IPS-20b (cell line): ENCODE data around the gene PAM.

Experiments
- H3K27ac ChIP-seq: one replicate; pipeline ENCODE4 v1.5.1; 2013; ENCODE audit warnings: low read length
- H3K27me3 ChIP-seq: 2 replicates; pipeline ENCODE4 v1.6.1; 2013; ENCODE audit warnings: mild to moderate bottlenecking, low read length, inconsistent platforms; ENCODE audit not compliant: insufficient read depth
- H3K36me3 ChIP-seq: 2 replicates; pipeline ENCODE4 v1.6.1; 2013; ENCODE audit warnings: low read depth, mild to moderate bottlenecking, inconsistent platforms, low read length, moderate library complexity; ENCODE audit not compliant: insufficient read depth
- H3K4me1 ChIP-seq: 2 replicates; pipeline ENCODE4 v1.6.1; 2013; ENCODE audit warnings: mild to moderate bottlenecking, control low read depth, inconsistent platforms, low read length, moderate library complexity; ENCODE audit not compliant: insufficient read depth
- H3K4me3 ChIP-seq: 2 replicates; pipeline ENCODE4 v1.5.1; 2013; ENCODE audit warnings: mild to moderate bottlenecking, low read length, inconsistent platforms
- H3K9ac ChIP-seq: 2 replicates; pipeline ENCODE4 v1.6.1; 2013; ENCODE audit warnings: low read depth, mild to moderate bottlenecking, inconsistent platforms, low read length, moderate library complexity
- H3K9me3 ChIP-seq: 2 replicates; pipeline ENCODE4 v1.6.1; 2013; ENCODE audit warnings: mild to moderate bottlenecking, low read depth, low read length, inconsistent platforms; ENCODE audit not compliant: insufficient read depth

PAM gene

DNA sequence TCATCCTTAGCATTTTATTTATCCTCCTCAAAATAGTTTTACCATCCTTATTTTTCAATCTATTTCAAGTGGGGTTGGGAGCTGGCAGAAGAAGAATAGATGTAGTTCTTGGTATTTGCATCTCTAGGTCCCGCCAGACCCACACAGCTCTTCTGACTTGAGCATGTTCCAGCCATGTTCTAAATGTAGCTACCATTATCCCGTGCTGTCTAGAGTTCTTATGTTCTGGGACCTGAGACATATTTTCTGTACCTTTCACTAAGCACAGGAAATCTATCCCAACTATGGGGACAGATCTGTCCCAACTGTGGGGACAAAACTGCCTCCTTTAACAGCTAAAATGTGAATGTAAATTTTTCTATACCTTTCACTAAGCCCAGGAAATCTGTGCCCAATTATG lies 32.0 kb downstream of the PAM start:
- Histone ChIP-seq H3K27ac (no peak overlapping the region), H3K4me3 (no peak overlapping the region), H3K4me1 (no peaks in the 10 kb centered on the region; the same call in 1 of the 2 replicates), H3K9ac (no peak overlapping the region), H3K36me3 (no peaks in the 10 kb centered on the region), H3K9me3 (no peaks in the 10 kb centered on the region), H3K27me3 (no peaks in the 10 kb centered on the region)

- Histone ChIP-seq H3K4me1 (no peaks in the 10 kb centered on the region; the same call in 1 of the 2 replicates), H3K27ac (no peak overlapping the region), H3K27me3 (no peaks in the 10 kb centered on the region), H3K4me3 (no peak overlapping the region), H3K36me3 (no peaks in the 10 kb centered on the region), H3K9ac (no peak overlapping the region), H3K9me3 (no peaks in the 10 kb centered on the region)
These were observed 33.7 kb downstream of the PAM start for GRCh38 chr5:102788788-102789187.

- H3K9ac ChIP-seq, result no peak overlapping the region
These were observed 34.4 kb downstream of the PAM start for GRCh38 chr5:102789469-102789868.

GRCh38 chr5:102790748-102791147 lies 35.6 kb downstream of the PAM start:
- peaks cover 16% of the 10 kb centered on the region for H3K4me1 ChIP-seq
- H3K4me3 ChIP-seq, result no peak overlapping the region
- no peak overlapping the region for H3K27ac ChIP-seq
- no peaks in the 10 kb centered on the region for H3K9me3 ChIP-seq
- no peaks in the 10 kb centered on the region for H3K36me3 ChIP-seq
- no peaks in the 10 kb centered on the region for H3K27me3 ChIP-seq
- no peak overlapping the region for H3K9ac ChIP-seq

More at GRCh38 chr5:102789469-102789868, 34.4 kb downstream of the PAM start:
- no peak overlapping the region for H3K4me3 ChIP-seq
- no peaks in the 10 kb centered on the region for H3K9me3 ChIP-seq
- no peak overlapping the region for H3K27ac ChIP-seq
- H3K27me3 ChIP-seq, result no peaks in the 10 kb centered on the region
- peaks cover 5% of the 10 kb centered on the region for H3K4me1 ChIP-seq
- no peaks in the 10 kb centered on the region for H3K36me3 ChIP-seq

- no peaks in the 10 kb centered on the region for H3K36me3 ChIP-seq
- H3K9me3 ChIP-seq, result no peaks in the 10 kb centered on the region
- H3K27me3 ChIP-seq, result no peaks in the 10 kb centered on the region
These were observed 37.6 kb downstream of the PAM start for GRCh38 chr5:102792705-102793104.

DNA sequence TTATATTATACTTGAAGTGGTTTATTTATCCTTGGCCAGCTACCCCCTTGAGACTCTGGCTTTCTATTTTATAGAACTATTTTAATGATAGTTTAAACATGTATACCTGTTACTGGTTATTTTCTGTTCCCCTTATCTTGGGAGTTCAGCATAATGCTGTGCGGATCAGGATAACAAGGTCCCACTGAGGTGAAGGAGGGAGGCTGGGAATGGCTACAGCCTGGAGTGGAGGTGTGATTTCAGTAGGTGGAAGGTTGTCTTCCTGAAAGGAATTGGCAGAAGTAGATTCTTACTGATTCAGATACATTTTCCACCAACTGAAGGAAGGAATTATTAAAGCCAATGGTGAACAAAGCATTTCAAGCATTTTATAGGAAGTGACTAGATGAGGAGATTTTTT lies 38.9 kb downstream of the PAM start:
- Histone ChIP-seq H3K4me3 (no peak overlapping the region), H3K4me1 (peaks cover 42% of the 10 kb centered on the region), H3K36me3 (no peaks in the 10 kb centered on the region), H3K9ac (no peak overlapping the region), H3K27me3 (no peaks in the 10 kb centered on the region), H3K27ac (no peak overlapping the region), H3K9me3 (no peaks in the 10 kb centered on the region)

More at GRCh38 chr5:102792705-102793104, 37.6 kb downstream of the PAM start:
- Histone ChIP-seq H3K4me3 (no peak overlapping the region), H3K9ac (no peak overlapping the region), H3K4me1 (peaks cover 30% of the 10 kb centered on the region), H3K27ac (no peak overlapping the region)

GRCh38 chr5:102794677-102795331 lies 39.7 kb downstream of the PAM start:
- H3K27ac ChIP-seq, result no peak overlapping the region
- peaks cover 46% of the 10 kb centered on the region for H3K4me1 ChIP-seq

DNA sequence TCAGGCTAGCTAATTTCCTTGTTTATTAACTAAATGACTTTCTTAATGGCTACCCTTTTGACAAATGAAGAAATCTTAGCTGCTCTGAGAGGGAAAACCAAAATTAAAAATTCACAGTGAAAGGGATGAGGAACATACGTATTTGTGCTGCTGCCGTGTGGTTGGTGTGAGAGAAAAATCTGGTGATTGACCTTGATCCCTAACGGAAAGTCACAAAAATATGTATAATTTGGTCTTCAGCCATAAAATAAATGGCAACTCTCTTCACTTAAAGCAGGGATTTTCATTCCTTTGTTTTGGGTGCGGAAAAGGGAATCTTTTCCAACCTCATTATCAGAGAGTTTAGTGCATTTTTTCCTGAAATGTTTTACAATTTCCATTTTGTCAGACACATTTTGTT lies 40.4 kb downstream of the PAM start:
- H3K27ac ChIP-seq, result no peak overlapping the region
- no peaks in the 10 kb centered on the region for H3K27me3 ChIP-seq
- no peaks in the 10 kb centered on the region for H3K36me3 ChIP-seq
- H3K4me1 ChIP-seq, result peaks cover 46% of the 10 kb centered on the region
- no peak overlapping the region; the same call in 1 of the 2 replicates for H3K9ac ChIP-seq
- no peaks in the 10 kb centered on the region for H3K9me3 ChIP-seq
- H3K4me3 ChIP-seq, result no peak overlapping the region

More at GRCh38 chr5:102794677-102795331, 39.7 kb downstream of the PAM start:
- H3K27me3 ChIP-seq, result no peaks in the 10 kb centered on the region
- no peak overlapping the region for H3K4me3 ChIP-seq
- H3K9me3 ChIP-seq, result no peaks in the 10 kb centered on the region
- no peaks in the 10 kb centered on the region for H3K36me3 ChIP-seq
- H3K9ac ChIP-seq, result no peak overlapping the region

DNA sequence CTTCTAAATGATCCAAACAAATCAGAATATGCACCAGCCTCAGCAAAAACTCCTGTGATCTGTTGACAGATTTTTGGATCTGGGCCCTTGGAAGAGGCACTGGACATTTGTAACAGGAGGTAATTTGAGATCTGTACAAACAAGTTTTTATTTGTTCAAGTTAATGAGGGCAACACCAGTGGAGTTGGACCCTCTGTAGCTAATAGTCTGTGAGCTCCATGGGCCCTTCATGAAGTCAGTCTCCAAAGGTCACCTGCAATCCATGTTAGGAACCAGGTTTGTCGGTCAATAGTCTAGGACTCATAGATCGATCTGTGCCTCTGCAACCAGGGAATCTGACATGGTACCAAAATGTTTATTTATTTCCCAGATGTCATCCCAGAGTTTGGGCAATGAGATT lies 40.9 kb downstream of the PAM start:
- no peaks in the 10 kb centered on the region for H3K9me3 ChIP-seq
- H3K27ac ChIP-seq, result peak overlapping the region; percentile 39
- H3K4me3 ChIP-seq, result no peak overlapping the region
- H3K4me1 ChIP-seq, result peaks cover 46% of the 10 kb centered on the region
- no peaks in the 10 kb centered on the region for H3K27me3 ChIP-seq
- H3K9ac ChIP-seq, result no peak overlapping the region; the same call in 1 of the 2 replicates
- H3K36me3 ChIP-seq, result no peaks in the 10 kb centered on the region

DNA sequence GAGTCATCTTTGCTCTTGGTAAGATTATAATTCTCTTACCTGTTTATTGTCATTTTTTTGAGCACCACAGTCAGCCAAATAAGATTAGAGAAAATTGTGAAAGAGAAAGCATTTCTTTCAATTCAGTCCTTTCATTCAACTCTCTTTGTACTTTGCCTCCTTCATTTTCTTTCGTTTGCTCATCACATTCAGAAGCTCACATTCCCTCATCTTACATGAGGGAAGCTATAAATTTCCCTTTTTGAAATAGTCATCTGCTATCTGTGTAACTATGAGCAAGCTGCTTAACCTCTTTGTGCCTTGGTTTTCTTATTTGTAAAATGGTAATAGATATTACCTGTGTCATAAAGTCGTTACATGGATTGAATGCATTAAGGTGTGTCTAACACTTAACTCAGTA lies 41.4 kb downstream of the PAM start:
- Histone ChIP-seq H3K36me3 (no peaks in the 10 kb centered on the region), H3K4me3 (no peak overlapping the region), H3K4me1 (peaks cover 46% of the 10 kb centered on the region), H3K27me3 (no peaks in the 10 kb centered on the region), H3K27ac (no peak overlapping the region), H3K9me3 (no peaks in the 10 kb centered on the region), H3K9ac (no peak overlapping the region; the same call in 1 of the 2 replicates)

- no peak overlapping the region for H3K27ac ChIP-seq
- no peaks in the 10 kb centered on the region for H3K27me3 ChIP-seq
- H3K9me3 ChIP-seq, result no peaks in the 10 kb centered on the region
- H3K4me1 ChIP-seq, result peaks cover 46% of the 10 kb centered on the region
- H3K36me3 ChIP-seq, result no peaks in the 10 kb centered on the region
- no peak overlapping the region for H3K9ac ChIP-seq
- no peak overlapping the region for H3K4me3 ChIP-seq
These were observed 42.3 kb downstream of the PAM start for GRCh38 chr5:102797322-102797884.

DNA sequence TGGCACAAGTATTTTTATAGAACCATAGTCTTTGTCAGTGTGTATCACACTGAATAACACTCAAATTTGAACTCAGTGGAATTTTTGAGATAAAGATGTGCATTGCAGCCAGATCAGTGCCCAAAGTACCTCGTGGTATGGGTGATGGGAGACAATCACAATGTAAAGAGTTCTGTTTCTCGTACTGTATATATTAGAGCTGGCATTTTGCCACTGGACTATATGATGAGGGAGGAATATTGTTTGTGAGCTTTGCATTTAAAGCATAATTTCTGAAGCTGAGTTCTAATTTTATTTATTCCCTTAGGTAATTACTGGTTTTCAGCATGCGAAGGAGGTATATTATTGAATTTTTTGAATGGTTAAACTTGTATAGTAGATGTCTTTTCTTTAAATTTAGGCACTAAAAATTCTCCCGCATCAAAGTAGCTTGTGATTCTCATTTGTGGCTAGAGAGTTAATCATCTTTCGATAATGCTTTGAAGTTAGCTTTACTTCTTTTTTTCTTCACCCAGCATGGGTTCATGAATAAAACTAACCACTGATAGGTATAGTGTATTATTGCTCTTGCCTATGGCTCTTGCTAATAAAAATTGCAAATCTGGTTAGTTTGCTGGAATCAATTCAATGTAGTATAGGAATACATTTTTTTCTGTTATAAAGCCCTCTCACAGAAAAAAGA lies 43.1 kb downstream of the PAM start:
- H3K36me3 ChIP-seq, result no peaks in the 10 kb centered on the region
- H3K4me1 ChIP-seq, result peaks cover 46% of the 10 kb centered on the region
- H3K27ac ChIP-seq, result no peak overlapping the region
- no peaks in the 10 kb centered on the region for H3K27me3 ChIP-seq
- no peaks in the 10 kb centered on the region for H3K9me3 ChIP-seq
- no peak overlapping the region for H3K4me3 ChIP-seq
- H3K9ac ChIP-seq, result no peak overlapping the region
